GM12878 (cell line): ENCODE data around the gene TJAP1.

ENCODE experiments used
- CHD2 ChIP-seq: IDR thresholded peaks from 2 replicates; pipeline ENCODE4 v1.6.1; 2011; ENCODE audit warnings: low read depth, low read length, improper control_type of control experiment, borderline replicate concordance
- EP300 ChIP-seq, 2 experiments: fragments of 150-350 bp in 1 of 2; IDR thresholded peaks; 2 replicates each; pipeline ENCODE4 v1.6.1; 2011 to 2012; ENCODE audit warnings: low read depth in 2 of 2, low read length in 2 of 2, borderline replicate concordance in 1 of 2, improper control_type of control experiment in 1 of 2, inconsistent platforms in 1 of 2; ENCODE audit not compliant: control insufficient read depth in 1 of 2
- ESRRA ChIP-seq: IDR thresholded peaks from 2 replicates; pipeline ENCODE4 v1.6.1; 2012; ENCODE audit warnings: mild to moderate bottlenecking, low read length, improper control_type of control experiment
- EZH2 ChIP-seq: IDR thresholded peaks from 2 replicates; pipeline ENCODE4 v1.6.1; 2012; ENCODE audit warnings: low read depth, mild to moderate bottlenecking, control low read depth, inconsistent platforms, low read length, borderline replicate concordance; ENCODE audit not compliant: control insufficient read depth
- FOS ChIP-seq: IDR thresholded peaks from 3 replicates; pipeline ENCODE4 v1.6.1; 2011; ENCODE audit warnings: borderline replicate concordance; ENCODE audit not compliant: insufficient read length; ENCODE audit errors: extremely low read depth
- NFIC ChIP-seq: IDR thresholded peaks from 2 replicates; pipeline ENCODE4 v1.6.1; 2012; ENCODE audit warnings: low read depth, mild to moderate bottlenecking, inconsistent platforms, low read length, moderate library complexity
- NFYA ChIP-seq: IDR thresholded peaks from 2 replicates; pipeline ENCODE4 v1.6.1; 2011; ENCODE audit warnings: low read depth, mild to moderate bottlenecking, low read length, improper control_type of control experiment, borderline replicate concordance
- SP1 ChIP-seq: IDR thresholded peaks from one replicate; pipeline ENCODE4 v1.6.1; 2011; ENCODE audit warnings: low read depth, low read length
- SREBF2 ChIP-seq: IDR thresholded peaks from 2 replicates; pipeline ENCODE4 v1.6.1; 2012; ENCODE audit warnings: mild to moderate bottlenecking, low read length
- SRF ChIP-seq, 2 experiments: IDR thresholded peaks; 2 replicates each; pipeline ENCODE4 v1.6.1; 2011; ENCODE audit warnings: low read depth in 2 of 2, low read length in 2 of 2, mild to moderate bottlenecking in 1 of 2, moderate library complexity in 1 of 2
- TF ChIP-seq, protein P1 (sequence below), 3 experiments: IDR thresholded peaks in 2 of 3; conservative IDR thresholded peaks in 1 of 3; 2 replicates each; pipeline ENCODE4 v1.5.1; 2011; ENCODE audit warnings: low read depth in 3 of 3, low read length in 3 of 3, mild to moderate bottlenecking in 3 of 3, control low read depth in 2 of 3, moderate library complexity in 2 of 3, inconsistent platforms in 1 of 3, mixed read lengths in 1 of 3; ENCODE audit not compliant: control insufficient read depth in 2 of 3, insufficient read depth in 1 of 3; ENCODE audit errors: extremely low read depth in 1 of 3

DNA sequence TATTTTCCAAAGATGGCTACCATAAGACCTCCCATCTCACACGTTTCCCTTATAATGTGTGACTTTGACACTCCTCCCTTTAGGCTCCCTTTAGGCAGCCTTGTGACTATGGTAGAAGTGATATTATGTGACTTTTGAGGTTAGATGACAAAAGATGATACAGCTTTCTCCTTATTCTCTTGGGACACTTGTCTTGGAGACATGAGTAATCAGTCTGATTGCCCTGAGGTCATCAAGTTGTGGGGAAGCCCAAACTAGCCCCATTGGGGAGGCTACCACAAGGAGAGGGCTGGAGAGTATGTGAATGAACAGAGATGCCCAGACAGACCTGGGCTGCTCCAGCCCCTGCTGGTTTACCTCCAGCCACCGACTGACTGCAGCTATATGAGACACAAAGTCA is 11.4 kb upstream of the TJAP1 start:
- TF ChIP-seq CHD2 (no peak), SRF (IDR thresholded peaks at IDR 0.05; ENCODE audit: low read depth in 2 of 2, low read length in 2 of 2) (no peak), FOS (no peak), SREBF2 (no peak), ESRRA (no peak), EP300 (IDR thresholded peaks at IDR 0.05; ENCODE audit: borderline replicate concordance in 1 of 2, control insufficient read depth in 1 of 2, low read depth in 2 of 2, low read length in 2 of 2) (no peak), NFYA (no peak), NFIC (no peak), SP1 (no peak), EZH2 (no peak)
- TF ChIP-seq, protein P1, sequence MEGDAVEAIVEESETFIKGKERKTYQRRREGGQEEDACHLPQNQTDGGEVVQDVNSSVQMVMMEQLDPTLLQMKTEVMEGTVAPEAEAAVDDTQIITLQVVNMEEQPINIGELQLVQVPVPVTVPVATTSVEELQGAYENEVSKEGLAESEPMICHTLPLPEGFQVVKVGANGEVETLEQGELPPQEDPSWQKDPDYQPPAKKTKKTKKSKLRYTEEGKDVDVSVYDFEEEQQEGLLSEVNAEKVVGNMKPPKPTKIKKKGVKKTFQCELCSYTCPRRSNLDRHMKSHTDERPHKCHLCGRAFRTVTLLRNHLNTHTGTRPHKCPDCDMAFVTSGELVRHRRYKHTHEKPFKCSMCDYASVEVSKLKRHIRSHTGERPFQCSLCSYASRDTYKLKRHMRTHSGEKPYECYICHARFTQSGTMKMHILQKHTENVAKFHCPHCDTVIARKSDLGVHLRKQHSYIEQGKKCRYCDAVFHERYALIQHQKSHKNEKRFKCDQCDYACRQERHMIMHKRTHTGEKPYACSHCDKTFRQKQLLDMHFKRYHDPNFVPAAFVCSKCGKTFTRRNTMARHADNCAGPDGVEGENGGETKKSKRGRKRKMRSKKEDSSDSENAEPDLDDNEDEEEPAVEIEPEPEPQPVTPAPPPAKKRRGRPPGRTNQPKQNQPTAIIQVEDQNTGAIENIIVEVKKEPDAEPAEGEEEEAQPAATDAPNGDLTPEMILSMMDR (IDR thresholded peaks at IDR 0.05 in 2 of 3, conservative IDR thresholded peaks at IDR 0.05 in 1 of 3; ENCODE audit: control insufficient read depth in 2 of 3, extremely low read depth in 1 of 3, insufficient read depth in 1 of 3, low read depth in 3 of 3, low read length in 3 of 3), result no peak
